ENCODE results near the gene UGT3A1.

Gene UGT3A1

DNA sequence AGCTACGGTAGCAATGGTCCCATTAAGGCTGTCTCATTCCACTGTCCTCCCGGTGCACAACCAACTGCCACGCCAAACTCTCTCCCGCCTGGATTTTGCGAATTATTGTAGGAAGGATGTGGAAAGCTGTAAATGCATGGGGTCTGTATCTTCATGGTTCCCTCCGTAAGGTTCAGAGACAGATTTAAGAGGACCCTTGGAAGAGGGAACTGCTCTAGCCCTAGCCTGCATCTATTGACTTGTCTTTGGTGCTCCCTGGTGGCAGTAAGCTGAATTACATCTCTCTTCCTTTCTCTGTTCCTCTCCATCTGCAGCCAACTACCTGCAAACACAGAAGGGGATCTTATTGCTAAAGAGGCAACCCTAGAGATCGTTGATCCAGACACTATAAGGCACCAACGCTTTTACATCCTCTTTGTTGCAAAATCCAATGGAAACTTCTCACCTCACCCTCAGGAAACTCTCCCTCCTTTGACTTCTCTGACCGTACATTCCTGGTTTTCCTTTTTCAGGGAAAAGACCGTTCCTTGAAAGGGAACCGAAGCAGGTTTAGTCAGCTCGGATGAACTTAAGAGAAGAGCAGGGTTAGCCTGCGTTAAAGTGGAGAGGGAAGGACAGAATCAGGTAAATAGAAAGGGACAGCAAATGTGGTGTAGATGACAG lies 64.7 kb downstream of the UGT3A1 start:
- H3K27me3 ChIP-seq (ENCODE audit: insufficient read depth, insufficient read length) = peaks cover 20% of the 10 kb centered on the region
- no peak for TF ChIP-seq YY1 (IDR thresholded peaks at IDR 0.05; ENCODE audit: insufficient read depth, insufficient read length)
- no peak for TF ChIP-seq SUZ12 (IDR thresholded peaks at IDR 0.05; ENCODE audit: extremely low read depth, insufficient read depth, insufficient read length)
- TF ChIP-seq ZNF274 (IDR thresholded peaks at IDR 0.05; ENCODE audit: low read depth, low read length) = no peak
- H3K4me1 ChIP-seq (ENCODE audit: insufficient read depth, insufficient read length) = no peaks in the 10 kb centered on the region
- DNase-seq (ENCODE audit: low read depth, low spot score) = peak; percentile 22
- H3K9ac ChIP-seq (ENCODE audit: insufficient read length, low read depth) = no peak overlapping the region
- H3K36me3 ChIP-seq (ENCODE audit: insufficient read depth, insufficient read length, low read length) = no peaks in the 10 kb centered on the region
- no peaks in the 10 kb centered on the region for H3K9me3 ChIP-seq (ENCODE audit: insufficient read depth, low read length)
- H3K4me3 ChIP-seq (ENCODE audit: insufficient read length, low read depth) = no peak overlapping the region

DNA sequence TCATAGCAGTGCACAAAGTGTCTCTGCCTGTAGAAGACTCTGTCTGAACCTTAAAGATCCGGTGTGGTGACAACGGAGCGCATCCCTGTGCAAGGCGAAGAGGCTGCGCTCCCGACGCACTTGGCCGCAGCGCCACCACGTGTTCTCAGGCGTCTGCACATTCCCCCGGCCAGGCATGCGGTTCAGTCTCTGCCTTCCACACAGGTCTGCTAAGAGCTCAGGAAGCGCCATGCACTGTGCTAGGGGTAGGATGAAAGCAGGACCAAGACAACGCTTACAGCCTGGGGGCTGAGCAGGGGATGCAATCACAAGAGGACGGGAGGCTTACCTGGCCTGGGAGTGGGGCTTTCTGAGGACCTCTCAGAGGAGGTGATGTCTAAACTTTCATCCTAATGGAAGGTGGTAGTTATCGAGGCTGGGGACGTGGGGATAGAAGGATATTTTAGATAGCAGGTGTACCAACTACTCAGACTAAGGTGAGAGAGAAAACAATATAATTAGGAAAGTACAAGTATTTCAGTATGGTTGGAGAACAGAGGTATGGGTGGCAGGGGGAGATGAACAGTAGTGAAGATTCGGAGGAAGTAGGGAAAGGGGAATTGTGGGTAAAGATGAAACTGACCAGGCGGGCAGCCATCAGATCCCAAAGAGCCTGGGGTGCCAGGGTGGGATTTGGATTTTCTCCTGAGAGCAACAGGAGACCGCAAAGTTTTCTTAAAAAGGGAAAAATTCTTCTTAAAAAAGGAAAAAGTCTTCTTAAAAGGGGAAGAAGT lies 66.1 kb downstream of the UGT3A1 start:
- Histone ChIP-seq H3K36me3 (ENCODE audit: insufficient read depth, insufficient read length, low read length) (no peaks in the 10 kb centered on the region), H3K9me3 (ENCODE audit: insufficient read depth, low read length) (no peaks in the 10 kb centered on the region), H3K27me3 (ENCODE audit: insufficient read depth, insufficient read length) (peaks cover 20% of the 10 kb centered on the region), H3K4me3 (ENCODE audit: insufficient read length, low read depth) (no peak overlapping the region), H3K4me1 (ENCODE audit: insufficient read depth, insufficient read length) (no peaks in the 10 kb centered on the region), H3K9ac (ENCODE audit: insufficient read length, low read depth) (no peak overlapping the region)
- peak; percentile 39 for DNase-seq (ENCODE audit: low read depth, low spot score)
- TF ChIP-seq SUZ12 (IDR thresholded peaks at IDR 0.05; ENCODE audit: extremely low read depth, insufficient read depth, insufficient read length) (no peak), ZNF274 (IDR thresholded peaks at IDR 0.05; ENCODE audit: low read depth, low read length) (no peak)

DNA sequence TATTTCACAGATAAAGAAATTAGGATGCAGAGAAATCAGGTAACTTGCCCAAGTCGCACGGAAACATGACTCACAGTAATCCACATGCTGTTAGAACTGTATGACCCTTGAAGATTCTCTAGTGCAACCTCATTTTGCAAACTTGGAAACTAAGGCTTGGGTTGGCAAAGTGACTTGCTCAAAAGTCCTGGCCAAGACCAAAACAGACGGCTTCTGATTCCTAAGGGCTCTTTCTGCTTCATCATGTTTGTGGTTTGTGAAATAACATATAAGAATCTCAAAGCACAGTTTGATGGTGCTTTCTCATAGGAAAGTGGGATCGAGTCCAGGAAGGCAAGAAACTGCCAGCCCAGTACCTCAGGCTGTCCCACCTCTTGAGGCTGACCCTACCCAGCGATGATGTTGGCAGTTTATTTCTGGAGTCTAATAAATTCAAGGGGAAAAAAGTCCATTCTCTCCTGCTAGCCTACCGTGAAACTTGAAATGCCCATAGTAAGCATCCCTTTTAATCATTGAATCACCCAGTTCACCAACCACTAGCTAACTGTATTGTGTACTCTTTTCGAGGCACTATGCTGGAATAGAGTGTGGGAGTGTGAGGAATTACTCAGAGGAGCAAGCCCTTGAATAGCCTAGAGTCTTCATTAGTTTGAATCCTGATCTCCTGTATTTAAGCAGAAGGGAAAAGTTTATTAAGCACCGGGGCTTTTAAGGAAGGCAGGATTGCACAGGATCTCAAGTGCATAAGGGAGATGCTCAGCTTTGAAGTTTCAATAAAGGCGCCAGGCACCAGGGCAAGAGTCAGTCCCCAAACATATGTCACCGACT lies 66.9 kb downstream of the UGT3A1 start:
- Histone ChIP-seq H3K27me3 (ENCODE audit: insufficient read depth, insufficient read length) (peaks cover 20% of the 10 kb centered on the region), H3K9me3 (ENCODE audit: insufficient read depth, low read length) (no peaks in the 10 kb centered on the region), H3K4me1 (ENCODE audit: insufficient read depth, insufficient read length) (no peaks in the 10 kb centered on the region), H3K36me3 (ENCODE audit: insufficient read depth, insufficient read length, low read length) (no peaks in the 10 kb centered on the region), H3K4me3 (ENCODE audit: insufficient read length, low read depth) (no peak overlapping the region), H3K9ac (ENCODE audit: insufficient read length, low read depth) (no peak overlapping the region)
- DNase-seq (ENCODE audit: low read depth, low spot score) = no peak
- TF ChIP-seq SUZ12 (IDR thresholded peaks at IDR 0.05; ENCODE audit: extremely low read depth, insufficient read depth, insufficient read length) = no peak
- no peak for TF ChIP-seq YY1 (IDR thresholded peaks at IDR 0.05; ENCODE audit: insufficient read depth, insufficient read length)
- TF ChIP-seq ZNF274 (IDR thresholded peaks at IDR 0.05; ENCODE audit: low read depth, low read length) = no peak

DNA sequence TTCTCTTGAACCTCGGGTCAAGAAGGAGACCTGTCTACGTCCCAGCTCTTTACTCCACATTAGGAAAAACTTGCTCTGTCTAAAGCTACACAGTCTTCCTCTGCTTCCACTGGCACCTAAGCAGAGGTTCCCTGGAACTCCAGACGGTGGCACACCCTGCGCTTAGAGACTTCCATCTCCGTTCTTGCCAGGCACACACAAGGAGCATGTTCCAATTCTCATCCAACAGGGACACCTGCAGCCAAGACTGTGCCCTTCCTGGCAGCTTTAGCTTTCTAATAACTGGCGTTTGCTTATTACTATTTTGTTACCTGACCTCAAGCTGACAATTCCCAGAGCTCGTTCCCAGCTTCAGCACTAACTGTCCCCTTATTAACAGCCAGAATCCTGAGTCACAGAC lies 68.7 kb downstream of the UGT3A1 start:
- H3K27me3 ChIP-seq (ENCODE audit: insufficient read depth, insufficient read length) = peaks cover 20% of the 10 kb centered on the region
- H3K9me3 ChIP-seq (ENCODE audit: insufficient read depth, low read length) = no peaks in the 10 kb centered on the region
- no peaks in the 10 kb centered on the region for H3K4me1 ChIP-seq (ENCODE audit: insufficient read depth, insufficient read length)
- H3K9ac ChIP-seq (ENCODE audit: insufficient read length, low read depth) = no peak overlapping the region
- H3K36me3 ChIP-seq (ENCODE audit: insufficient read depth, insufficient read length, low read length) = no peaks in the 10 kb centered on the region
- TF ChIP-seq SUZ12 (IDR thresholded peaks at IDR 0.05; ENCODE audit: extremely low read depth, insufficient read depth, insufficient read length) (no peak), ZNF274 (IDR thresholded peaks at IDR 0.05; ENCODE audit: low read depth, low read length) (no peak), YY1 (IDR thresholded peaks at IDR 0.05; ENCODE audit: insufficient read depth, insufficient read length) (no peak)
- H3K4me3 ChIP-seq (ENCODE audit: insufficient read length, low read depth) = no peak overlapping the region
- no peak for DNase-seq (ENCODE audit: low read depth, low spot score)

DNA sequence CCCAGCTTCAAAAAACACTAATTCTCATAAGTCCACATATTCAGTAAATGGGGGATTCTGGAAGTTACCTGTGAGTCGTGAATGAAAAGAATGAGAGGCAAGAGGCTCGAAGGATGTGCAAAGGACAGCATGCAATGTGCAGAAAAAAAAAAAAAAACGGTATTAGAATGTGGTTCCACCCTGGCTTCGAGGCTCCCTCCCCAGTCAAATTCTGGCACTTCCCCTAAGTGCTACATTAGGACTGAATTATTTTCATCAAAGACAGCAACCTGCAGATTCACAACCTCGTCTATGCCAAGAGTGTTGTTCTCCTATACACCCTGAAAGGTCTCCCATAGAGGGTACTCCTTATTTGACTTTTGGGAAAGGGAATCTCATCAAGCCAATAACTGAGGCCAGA lies 69.3 kb downstream of the UGT3A1 start:
- no peak overlapping the region for H3K9ac ChIP-seq (ENCODE audit: insufficient read length, low read depth)
- TF ChIP-seq ZNF274 (IDR thresholded peaks at IDR 0.05; ENCODE audit: low read depth, low read length) (no peak), SUZ12 (IDR thresholded peaks at IDR 0.05; ENCODE audit: extremely low read depth, insufficient read depth, insufficient read length) (no peak), YY1 (IDR thresholded peaks at IDR 0.05; ENCODE audit: insufficient read depth, insufficient read length) (no peak)
- H3K36me3 ChIP-seq (ENCODE audit: insufficient read depth, insufficient read length, low read length) = no peaks in the 10 kb centered on the region
- peaks cover 20% of the 10 kb centered on the region for H3K27me3 ChIP-seq (ENCODE audit: insufficient read depth, insufficient read length)
- no peaks in the 10 kb centered on the region for H3K4me1 ChIP-seq (ENCODE audit: insufficient read depth, insufficient read length)
- no peak overlapping the region for H3K4me3 ChIP-seq (ENCODE audit: insufficient read length, low read depth)
- no peaks in the 10 kb centered on the region for H3K9me3 ChIP-seq (ENCODE audit: insufficient read depth, low read length)
- DNase-seq (ENCODE audit: low read depth, low spot score) = no peak

DNA sequence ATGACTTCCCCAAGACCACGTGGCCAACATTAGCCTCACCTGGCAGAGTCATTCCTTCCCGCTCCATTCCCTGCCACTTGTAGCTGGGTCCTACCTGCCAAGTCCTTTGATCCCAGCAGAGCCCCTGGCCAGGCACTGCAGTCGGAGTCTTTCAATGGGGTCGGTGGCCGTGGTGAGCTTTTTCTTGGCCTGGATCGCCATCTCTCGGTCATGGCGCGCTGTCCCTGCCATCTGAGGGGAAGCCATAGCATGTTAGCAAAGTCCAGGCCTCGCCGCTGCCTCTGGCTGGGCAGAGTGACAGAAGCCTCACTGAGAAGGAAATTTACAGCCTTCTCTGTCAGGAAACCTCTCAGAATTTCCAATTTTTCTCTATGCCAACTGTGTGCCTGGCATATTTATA lies 70.3 kb downstream of the UGT3A1 start:
- no peak for DNase-seq (ENCODE audit: low read depth, low spot score)
- Histone ChIP-seq H3K36me3 (ENCODE audit: insufficient read depth, insufficient read length, low read length) (no peaks in the 10 kb centered on the region), H3K4me3 (ENCODE audit: insufficient read length, low read depth) (no peak overlapping the region), H3K9me3 (ENCODE audit: insufficient read depth, low read length) (no peaks in the 10 kb centered on the region), H3K4me1 (ENCODE audit: insufficient read depth, insufficient read length) (no peaks in the 10 kb centered on the region), H3K9ac (ENCODE audit: insufficient read length, low read depth) (no peak overlapping the region), H3K27me3 (ENCODE audit: insufficient read depth, insufficient read length) (peaks cover 20% of the 10 kb centered on the region)
- TF ChIP-seq ZNF274 (IDR thresholded peaks at IDR 0.05; ENCODE audit: low read depth, low read length) (no peak), SUZ12 (IDR thresholded peaks at IDR 0.05; ENCODE audit: extremely low read depth, insufficient read depth, insufficient read length) (no peak), YY1 (IDR thresholded peaks at IDR 0.05; ENCODE audit: insufficient read depth, insufficient read length) (no peak)

DNA sequence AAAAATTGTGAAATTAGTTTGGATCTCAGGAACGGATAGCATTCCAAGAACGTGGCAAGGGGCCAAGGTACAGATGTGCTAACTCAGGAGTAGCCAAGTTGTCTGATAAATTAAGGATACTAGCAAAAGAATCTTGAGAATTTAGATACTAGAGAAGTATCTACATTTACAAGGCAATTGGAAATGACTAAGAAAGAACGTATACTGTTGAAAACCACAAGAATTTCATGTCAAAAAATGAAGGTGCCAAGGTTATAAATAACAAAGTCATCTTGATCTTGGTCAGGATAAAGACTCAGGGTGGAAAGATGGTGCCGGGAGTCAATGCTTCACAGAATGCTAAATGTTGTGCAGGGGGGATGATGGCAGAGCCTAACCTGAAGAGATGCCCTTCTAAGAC lies 72.0 kb downstream of the UGT3A1 start:
- Histone ChIP-seq H3K36me3 (ENCODE audit: insufficient read depth, insufficient read length, low read length) (no peaks in the 10 kb centered on the region), H3K9me3 (ENCODE audit: insufficient read depth, low read length) (no peaks in the 10 kb centered on the region), H3K4me3 (ENCODE audit: insufficient read length, low read depth) (no peak overlapping the region), H3K9ac (ENCODE audit: insufficient read length, low read depth) (no peak overlapping the region), H3K27me3 (ENCODE audit: insufficient read depth, insufficient read length) (peaks cover 5% of the 10 kb centered on the region), H3K4me1 (ENCODE audit: insufficient read depth, insufficient read length) (no peaks in the 10 kb centered on the region)
- TF ChIP-seq SUZ12 (IDR thresholded peaks at IDR 0.05; ENCODE audit: extremely low read depth, insufficient read depth, insufficient read length) (no peak), ZNF274 (IDR thresholded peaks at IDR 0.05; ENCODE audit: low read depth, low read length) (no peak), YY1 (IDR thresholded peaks at IDR 0.05; ENCODE audit: insufficient read depth, insufficient read length) (no peak)
- DNase-seq (ENCODE audit: low read depth, low spot score) = no peak

All from NT2/D1 (cell line).